ENCODE results near the gene HTT. TPM values are rescaled to one million over a fixed set of nuclear protein-coding genes. Genes with fewer than 3 reads are reported as not detected.

HTT gene
- total RNA-seq (2022; extraction: Qiagen RNA extraction; ENCODE audit: low read depth), result 9.8 to 13.4 TPM (median 12.3 TPM) in 5 replicates

GRCh38 chr4:3074078-3074845 is at the start of gene HTT, which contains the start of gene HTT-AS:
Gene HTT, plus strand, starts transcription at chr4:3074681. Its CDS starts 145 bp downstream, at chr4:3074826.
Gene HTT-AS, minus strand, starts transcription at chr4:3074538.

GRCh38 chr4:3248811-3249661 is 174.6 kb downstream of the HTT start, which contains the start of gene MSANTD1:
Gene MSANTD1, plus strand, starts transcription at chr4:3249159. Its CDS starts 64 bp downstream, at chr4:3249223.

GRCh38 chr4:3292571-3293400 is 218.3 kb downstream of the HTT start, which contains the start of gene RGS12:
Gene RGS12, plus strand, starts transcription at chr4:3293021. Its CDS starts 23,150 bp downstream, at chr4:3316171.

Other genes with a start within 250 kb of the HTT start
- 69.7 to 92.1 TPM (median 81.8 TPM) in 5 replicates for gene ADD1, start 230.8 kb upstream of the HTT start, total RNA-seq (2022; extraction: Qiagen RNA extraction; ENCODE audit: low read depth)
- 25.2 to 30.4 TPM (median 27.5 TPM) in 5 replicates for gene NOP14, start 111.3 kb upstream of the HTT start, total RNA-seq (2022; extraction: Qiagen RNA extraction; ENCODE audit: low read depth)
- gene GRK4, start 111.1 kb upstream of the HTT start, total RNA-seq (2022; extraction: Qiagen RNA extraction; ENCODE audit: low read depth), result 1.1 to 1.9 TPM (median 1.6 TPM) in 5 replicates
- gene HTT-AS, start 143 bp upstream of the HTT start, total RNA-seq (2022; extraction: Qiagen RNA extraction; ENCODE audit: low read depth), result not detected in 5 replicates
- 0.12 to 0.23 TPM (median 0.15 TPM) in 3 of 5 replicates, not detected in the others for gene MSANTD1, start 174.5 kb downstream of the HTT start, total RNA-seq (2022; extraction: Qiagen RNA extraction; ENCODE audit: low read depth)
- 7.3 to 14.7 TPM (median 12.0 TPM) in 5 replicates for gene RGS12, start 218.3 kb downstream of the HTT start, total RNA-seq (2022; extraction: Qiagen RNA extraction; ENCODE audit: low read depth)

Data from A549 treated with ZK216348 at 1 μM for 4 hours (cell line).